Suprapubic skin (tissue), 4 donors: Measurements from ENCODE around the gene SYK.

Source experiments
- POLR2A ChIP-seq, 2 donors: fragments of 450-650 bp; IDR thresholded peaks; one replicate each; pipeline ENCODE4 v1.6.1; 2017; ENCODE audit warnings: antibody characterized with exemption in 2 of 2, mild to moderate bottlenecking in 2 of 2, moderate library complexity in 2 of 2
- POLR2AphosphoS5 ChIP-seq, 3 donors: sonication (generic); formaldehyde crosslinking; IDR thresholded peaks; one replicate each; pipeline ENCODE4 v1.6.1; 2017; ENCODE audit warnings: antibody characterized with exemption in 3 of 3
- TF ChIP-seq, protein P1 (sequence below), 2 donors: fragments of 200-600 bp in 1 of 2; fragments of 450-650 bp in 1 of 2; sonication (generic) in 1 of 2; IDR thresholded peaks; one replicate each; pipeline ENCODE4 v1.5.1; 2016 to 2019; ENCODE audit warnings: antibody characterized with exemption in 2 of 2, mild to moderate bottlenecking in 1 of 2, moderate library complexity in 1 of 2

- TF ChIP-seq POLR2AphosphoS5 (IDR thresholded peaks at IDR 0.05) (no peak), POLR2A (IDR thresholded peaks at IDR 0.05) (no peak)
- TF ChIP-seq, protein P1, sequence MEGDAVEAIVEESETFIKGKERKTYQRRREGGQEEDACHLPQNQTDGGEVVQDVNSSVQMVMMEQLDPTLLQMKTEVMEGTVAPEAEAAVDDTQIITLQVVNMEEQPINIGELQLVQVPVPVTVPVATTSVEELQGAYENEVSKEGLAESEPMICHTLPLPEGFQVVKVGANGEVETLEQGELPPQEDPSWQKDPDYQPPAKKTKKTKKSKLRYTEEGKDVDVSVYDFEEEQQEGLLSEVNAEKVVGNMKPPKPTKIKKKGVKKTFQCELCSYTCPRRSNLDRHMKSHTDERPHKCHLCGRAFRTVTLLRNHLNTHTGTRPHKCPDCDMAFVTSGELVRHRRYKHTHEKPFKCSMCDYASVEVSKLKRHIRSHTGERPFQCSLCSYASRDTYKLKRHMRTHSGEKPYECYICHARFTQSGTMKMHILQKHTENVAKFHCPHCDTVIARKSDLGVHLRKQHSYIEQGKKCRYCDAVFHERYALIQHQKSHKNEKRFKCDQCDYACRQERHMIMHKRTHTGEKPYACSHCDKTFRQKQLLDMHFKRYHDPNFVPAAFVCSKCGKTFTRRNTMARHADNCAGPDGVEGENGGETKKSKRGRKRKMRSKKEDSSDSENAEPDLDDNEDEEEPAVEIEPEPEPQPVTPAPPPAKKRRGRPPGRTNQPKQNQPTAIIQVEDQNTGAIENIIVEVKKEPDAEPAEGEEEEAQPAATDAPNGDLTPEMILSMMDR (IDR thresholded peaks at IDR 0.05), result no peak
These were observed 65.5 kb downstream of the SYK start for GRCh38 chr9:90867101-90867500.
